ENCODE measurements around the gene VTN.

The VTN gene

DNA sequence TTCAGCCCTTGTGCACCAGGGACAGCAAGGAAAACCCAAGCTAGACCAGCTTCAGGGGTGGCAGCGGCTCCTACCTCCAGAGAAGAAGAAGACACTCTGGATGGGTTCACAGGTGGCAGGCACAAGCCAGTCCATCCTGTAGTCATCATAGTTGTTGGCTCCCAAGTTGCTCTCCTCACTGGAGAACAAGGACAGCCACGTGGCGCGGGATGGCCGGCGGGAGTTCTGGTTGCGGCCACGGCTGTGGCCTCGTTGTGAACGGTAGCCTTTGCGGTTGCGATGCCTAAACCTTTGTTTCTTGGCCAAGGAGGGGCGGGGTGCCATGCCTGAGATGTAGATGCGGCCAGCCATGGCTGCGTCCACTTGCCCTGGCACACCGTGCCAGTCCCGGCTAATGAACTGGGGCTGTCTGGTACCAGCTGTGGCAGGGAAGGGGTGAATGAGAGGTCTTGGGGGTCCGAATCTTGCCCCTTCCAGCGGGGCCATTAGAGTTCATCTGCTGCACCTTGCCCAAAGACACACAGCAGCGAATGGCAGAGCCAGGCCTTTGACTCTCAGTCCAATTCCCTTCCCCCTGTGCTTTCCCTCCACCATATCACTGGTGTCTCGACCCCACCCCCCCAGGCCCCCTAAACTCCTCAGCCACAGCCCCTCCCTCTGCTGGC, 2.3 kb downstream of the VTN start:
- no peak for FAIRE-seq

DNA sequence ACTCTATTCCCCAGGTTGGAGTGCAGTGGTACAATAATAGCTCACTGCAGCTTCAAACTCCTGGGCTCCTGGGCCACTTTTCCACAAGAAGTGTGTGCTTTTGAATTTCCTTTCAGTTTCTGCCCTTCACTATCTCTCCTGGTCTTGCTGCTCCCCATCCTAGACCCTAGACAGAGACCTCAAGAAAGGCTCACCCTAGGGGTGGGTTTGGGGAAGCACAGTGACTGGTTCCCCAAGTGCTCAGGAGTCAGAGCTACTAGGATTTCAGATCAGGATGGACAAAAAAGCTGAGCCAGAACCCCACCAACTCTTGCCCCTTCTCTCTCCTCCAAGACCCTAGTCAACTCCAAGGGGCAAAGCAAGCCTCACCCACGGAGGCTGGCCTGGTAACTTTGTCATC, 3.5 kb downstream of the VTN start:
- FAIRE-seq, result no peak

DNA sequence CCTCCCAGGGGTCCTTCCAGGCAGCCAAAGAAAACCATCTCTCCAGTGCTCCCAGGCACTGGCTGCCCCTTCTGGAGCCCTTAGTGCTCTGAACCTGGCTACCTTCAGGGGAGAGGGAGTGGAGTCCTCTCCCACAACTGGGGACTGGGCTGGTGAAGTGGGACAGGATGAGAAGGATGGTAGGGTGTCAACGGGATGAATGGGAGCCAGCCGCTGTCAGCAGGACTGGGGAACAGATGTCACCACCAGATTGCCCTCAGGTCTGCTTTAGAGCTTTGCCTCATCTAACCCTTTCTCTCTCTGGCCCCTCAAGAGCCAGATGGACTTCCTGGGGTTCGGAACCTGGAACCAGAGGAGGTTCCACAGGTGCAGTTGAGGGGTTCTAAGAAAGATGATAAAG, 4.6 kb downstream of the VTN start:
- FAIRE-seq, result no peak

DNA sequence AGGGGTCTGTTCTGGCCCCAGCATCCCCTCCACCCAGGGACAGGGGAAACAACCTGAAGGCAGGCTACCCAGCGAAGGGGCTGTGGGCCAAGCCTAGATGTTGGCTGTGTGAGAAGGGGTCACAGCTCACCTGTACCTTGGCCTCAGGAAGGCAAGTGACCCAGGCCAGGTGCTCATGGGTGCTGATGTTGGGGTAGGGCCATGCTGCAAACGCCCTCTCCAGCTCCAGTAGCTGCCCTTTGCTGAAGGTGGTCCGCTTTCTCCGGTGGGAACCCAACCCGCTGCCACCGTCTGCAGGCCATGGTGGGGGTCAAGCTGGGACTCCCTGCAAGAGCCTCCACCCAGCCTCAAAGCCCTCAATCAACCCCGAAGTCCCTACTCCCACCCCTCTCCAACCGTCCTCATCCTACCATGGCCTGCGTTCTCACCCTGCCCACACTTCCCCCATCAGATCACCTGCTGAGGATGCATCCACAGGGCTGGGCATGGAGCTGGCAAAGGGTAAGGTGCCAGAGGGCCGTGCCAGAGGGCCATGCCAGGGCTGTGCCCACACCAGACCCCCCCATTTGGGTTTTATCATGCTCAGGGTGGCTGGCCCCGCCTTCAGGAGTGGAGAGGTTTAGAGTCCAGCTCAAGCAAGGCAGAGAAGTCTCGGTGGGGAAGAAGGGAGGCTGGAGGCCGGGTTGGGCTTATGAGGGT, 5.3 kb downstream of the VTN start, which contains the start of gene SEBOX:
Gene SEBOX (minus strand): TSS at position 535 of the 699 bp plus-strand sequence. CDS start 48 bp downstream, at position 487.
- FAIRE-seq, result no peak

DNA sequence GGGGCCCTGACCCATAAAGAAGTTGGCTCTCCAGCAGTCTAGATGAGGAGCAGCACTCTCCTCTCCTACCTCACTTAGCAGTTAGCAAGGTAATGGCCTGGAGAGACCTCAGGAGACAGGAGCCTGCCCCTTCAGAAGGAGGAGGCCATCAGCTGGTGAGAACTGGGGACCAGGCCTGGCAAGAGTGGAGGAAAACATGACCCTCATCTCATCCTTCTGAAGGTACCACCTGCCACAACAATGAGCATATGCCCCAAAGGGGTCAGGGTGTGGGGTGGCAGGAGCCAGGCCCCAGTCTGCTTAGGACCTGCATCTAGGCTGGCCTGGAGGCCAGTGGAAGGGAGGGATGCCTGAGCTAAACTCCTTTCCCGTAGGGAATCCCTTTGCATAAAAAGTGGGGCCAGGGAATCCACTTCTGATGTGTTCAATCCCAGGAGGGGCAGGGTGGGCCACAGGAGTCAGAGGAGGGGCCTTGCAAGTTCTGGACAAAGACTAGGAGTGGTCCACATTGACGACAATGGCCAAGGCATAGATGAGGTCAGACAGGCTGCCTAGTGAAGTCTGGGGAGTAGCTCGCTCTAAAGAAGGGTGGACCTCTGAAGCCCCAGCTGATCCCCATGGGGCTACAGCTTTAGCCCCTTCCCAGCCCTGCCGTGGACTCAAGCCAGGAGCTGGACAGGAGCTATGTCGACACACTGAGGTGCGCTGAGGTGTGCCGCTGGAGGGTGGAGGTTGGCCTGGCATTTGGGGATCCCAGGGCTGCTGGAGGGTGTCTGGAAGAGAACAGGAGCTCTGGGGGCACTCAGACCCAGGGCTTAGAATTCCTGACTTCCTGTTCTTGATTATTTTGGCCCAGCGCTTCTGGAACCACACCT, 6.1 kb downstream of the VTN start:
- no peak for FAIRE-seq

DNA sequence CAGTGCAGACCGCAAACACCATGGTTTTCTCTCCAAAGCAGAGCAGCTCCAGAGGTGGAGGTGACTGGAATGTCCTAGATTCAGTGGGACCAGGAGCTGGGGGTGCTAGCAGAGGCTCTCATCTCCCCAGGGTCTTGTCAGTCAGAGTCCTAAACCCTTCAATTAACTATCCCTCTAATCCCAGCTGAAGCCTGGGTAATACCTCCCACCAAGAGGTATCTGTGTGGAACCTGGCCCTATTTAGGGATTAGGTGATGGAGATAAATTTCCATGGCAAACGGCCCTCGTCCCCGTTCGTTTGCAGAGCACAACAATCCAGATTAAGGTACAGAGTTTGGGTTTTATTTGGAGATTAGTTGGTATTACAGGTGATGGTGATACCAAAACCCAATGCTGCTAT, 6.9 kb downstream of the VTN start:
- FAIRE-seq, result no peak

DNA sequence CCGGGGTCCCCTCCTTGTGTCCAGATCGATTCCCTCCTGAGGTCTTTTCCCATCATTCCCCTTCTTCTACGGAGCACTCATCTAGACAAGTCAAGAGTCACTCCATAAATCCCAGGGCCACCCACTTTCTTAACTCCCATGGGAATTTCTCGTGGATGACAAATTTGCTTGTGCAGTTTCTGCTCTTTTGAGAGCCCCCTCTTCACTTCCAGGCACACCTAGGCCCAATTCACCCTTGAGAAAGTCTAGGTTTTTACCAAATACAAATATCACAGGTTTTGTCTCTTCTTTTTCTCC, 12.3 kb downstream of the VTN start:
- no peak for FAIRE-seq

DNA sequence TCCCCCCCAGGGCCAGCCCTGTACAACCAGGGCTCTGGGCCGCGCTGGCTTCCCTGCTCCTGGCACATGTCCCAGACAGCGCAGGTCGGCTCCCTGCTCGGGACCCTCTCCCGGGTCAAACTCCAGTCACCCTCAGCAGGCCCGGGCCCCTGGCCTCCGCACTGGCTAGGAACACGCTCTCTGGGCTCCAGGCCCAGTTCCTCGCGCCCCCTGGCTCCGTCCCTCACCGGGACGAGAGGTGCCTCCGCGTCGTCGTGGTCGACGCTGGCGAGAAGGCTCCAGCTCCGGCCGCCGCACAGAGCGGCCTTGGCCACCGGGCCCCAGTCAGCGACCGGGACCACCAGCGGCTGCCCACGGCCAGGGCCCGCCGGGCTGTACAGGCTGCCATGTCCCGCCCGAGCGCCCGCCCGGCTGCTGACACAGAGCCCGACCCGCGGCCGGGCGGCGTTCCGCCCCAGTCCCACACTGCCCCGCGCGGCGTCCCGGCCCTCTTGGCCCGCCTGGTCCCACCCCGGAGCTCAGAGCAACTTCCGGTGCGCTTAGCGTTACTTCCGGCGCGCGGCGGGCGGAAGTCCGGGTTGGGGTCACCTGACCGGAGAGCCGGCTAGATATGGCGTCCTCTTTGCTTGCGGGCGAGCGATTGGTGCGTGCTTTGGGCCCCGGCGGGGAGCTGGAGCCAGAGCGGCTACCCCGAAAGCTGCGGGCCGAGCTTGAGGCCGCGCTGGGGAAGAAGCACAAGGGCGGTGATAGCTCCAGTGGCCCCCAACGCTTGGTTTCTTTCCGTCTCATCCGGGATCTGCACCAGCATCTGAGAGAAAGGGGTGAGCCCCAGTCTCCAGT, 12.8 kb downstream of the VTN start, which contains the start of gene POLDIP2:
Gene POLDIP2 (minus strand): TSS at position 467 of the 840 bp plus-strand sequence. CDS start 79 bp downstream, at position 388.
- FAIRE-seq, result peak; percentile 71

DNA sequence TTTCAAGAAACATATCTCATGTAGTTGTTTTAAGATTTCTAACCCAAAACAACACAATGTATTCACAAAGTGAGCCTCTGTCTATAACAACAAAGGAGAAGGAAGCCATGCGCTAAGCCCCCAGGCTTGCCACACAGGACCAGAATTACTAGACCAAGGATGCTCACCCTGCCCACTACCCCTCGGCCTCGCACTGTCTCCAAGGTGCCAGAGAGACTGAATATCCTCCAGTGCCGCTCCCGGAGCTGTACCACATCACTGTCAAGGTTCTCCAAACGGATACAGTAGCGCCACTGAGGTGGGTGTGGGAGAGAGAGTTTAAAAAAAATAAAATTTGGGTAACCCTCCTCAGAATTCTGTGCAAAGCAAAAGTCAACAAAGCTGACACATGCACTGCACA, 19.8 kb downstream of the VTN start:
- FAIRE-seq, result no peak

DNA sequence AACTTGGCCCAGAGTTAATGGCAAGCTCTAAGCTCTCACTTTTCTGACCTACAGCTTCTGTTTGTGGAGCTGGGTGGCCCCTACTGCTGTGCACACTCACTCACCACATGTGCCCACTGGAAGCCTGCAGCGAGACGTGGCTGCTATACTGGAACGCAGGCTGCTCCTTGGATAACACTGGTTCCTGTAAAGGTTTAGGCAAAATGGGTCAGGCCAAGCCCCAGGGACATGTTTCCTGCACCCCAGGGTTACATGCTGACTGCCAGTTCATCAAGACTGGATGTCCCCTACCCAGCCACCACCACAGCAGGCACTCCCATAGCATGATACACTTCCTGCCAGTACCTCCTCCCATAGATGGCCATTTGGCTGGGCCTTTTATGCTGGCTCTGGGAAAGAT, 21.1 kb downstream of the VTN start:
- no peak for FAIRE-seq

DNA sequence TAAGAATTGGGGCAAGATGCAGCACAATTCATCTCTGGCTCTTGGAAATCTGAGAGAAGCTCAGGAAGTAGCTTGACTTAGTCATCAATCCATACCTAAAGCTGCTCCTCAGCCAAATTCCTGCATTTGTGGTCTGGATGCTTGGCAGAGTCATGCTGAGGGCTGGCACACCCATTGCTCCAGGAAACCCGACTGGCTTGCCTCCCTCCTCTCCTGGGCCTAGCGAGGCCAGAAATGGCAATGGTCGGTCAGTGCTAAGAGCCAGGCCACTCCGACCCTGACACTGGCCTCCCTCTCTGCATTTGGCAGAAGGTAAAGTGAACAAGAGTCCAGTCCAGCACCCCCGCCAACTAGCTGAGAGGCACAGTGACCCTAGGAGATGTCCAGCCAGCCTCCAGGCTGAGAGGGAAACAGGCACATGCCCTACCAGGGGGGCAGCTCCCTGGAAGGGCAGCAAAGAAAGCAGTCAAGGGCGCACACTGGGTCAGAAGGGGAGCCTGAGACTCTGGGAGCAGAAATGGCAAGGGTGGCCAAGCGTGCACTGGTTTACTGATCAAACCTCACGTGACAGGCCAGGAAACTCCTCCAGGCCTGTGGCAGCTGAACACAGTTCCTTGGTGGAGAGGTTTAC, 22.7 kb downstream of the VTN start:
- FAIRE-seq, result no peak

DNA sequence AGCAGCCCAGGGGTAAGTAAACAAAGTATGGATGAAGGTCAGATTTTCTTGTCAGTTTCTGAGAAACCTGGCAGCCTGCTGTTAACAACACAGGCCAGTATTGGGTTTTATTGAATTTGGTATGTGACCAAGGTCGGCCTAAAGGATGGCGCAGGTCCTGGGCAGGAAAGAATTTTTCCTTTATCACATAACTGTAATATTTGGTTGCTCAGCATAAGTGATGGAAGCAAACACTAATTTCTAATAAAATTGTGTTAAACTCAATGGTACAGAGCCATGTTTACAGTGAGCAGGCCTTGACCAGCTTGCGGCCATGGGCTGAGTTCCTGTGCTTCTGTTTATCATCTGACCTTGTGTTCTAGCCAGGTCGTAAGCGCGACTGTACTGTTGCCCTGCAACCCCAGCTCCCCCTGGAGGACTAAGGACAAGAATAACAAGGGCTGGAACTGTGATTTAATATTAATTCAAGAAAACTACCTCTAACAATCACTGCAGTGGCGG, 23.3 kb downstream of the VTN start:
- no peak for FAIRE-seq

DNA sequence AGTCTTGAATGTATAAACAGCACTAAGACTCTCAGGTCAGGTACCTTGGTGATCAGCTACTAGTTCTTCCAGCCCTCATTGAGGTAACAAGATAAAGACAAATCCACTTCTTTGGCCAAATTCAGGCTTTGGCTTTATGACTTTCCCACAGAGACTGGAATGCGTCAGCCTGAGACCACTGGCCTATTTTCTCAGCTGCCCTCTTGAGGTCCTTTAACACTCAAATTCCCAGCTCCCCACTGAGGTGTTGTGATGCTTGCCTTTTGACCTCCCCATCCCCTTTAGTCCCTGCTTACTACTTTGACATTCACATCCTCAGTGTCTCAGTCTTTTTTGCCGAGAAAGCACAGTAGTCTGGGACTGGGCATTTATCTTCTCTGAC, 23.9 kb downstream of the VTN start:
- no peak for FAIRE-seq

DNA sequence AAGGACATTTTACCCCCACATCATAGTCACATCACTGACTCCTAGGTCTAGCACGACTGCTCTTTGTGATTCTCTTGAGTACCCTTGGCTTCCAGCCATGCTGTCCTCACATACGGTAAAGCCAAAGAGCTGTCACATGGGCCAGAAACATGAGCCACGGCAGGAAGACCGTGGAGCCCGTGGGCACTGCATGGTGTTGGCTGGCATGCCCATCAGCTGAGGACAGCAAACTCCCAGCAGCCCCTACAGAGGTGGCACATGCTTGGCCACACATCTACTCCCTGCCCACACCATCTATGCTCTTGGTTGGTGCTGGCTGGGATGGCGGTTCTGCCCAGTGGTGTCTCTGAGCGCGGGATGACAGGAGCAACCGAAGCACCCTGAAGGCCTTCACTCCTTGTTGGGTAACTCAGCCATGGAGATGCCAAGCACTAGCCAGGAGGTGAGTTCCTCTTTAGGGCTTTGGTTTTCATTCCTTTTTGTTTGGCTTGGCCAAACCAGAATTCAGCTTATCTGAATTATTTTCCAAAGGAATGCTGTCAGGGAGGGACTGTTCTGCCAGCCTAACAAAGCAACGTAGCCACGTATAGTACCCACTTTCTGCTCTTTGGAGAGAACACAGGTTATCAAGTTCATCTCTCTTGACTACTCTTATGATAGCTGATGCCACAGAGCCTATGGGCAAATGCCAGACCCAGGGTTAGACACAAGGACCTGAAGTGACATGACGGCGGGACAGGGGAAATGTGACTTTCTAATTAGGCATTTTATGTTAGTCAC, 24.5 kb downstream of the VTN start:
- FAIRE-seq, result no peak

DNA sequence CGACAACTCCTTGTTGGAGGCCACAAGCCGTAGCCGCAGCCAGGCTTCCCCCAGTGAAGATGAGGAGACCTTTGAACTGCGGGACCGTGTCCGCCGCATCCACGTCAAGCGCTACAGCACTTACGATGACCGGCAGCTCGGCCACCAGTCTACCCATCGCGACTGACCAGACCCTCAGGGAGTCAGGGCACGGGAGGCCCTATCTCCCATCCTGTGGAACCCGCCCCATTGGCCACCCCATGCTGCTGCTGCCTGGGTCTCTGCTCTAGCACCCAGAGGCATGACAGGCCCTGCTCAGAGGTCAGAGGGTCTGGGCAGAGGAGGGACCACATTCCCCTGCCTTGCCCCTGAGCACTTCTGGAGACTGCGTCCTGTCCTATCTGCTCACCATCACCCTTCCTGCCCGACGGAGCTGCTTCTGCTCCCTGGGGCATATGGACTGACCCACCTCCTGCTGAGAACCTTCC, 25.6 kb downstream of the VTN start:
- FAIRE-seq, result no peak

DNA sequence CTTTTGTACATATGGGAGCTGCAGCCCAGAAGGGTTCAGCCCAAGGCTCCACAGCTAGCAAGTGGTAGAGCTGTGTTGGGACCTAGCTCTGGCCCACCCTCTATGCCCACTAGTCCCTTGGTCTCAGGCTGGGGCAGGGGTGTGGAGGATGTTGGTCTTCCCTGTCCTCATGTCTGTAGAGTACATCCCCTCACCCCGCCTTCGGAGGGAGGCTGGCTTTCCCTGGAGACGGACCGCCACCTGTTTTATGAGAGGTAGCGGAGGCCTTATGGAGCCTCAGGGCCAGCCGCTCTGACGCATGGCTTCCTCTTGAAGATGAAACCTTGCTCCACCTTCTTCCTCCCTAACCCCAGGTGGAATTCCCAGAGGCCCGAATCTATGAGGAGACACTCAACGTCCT, 26.1 kb downstream of the VTN start:
- FAIRE-seq, result no peak

DNA sequence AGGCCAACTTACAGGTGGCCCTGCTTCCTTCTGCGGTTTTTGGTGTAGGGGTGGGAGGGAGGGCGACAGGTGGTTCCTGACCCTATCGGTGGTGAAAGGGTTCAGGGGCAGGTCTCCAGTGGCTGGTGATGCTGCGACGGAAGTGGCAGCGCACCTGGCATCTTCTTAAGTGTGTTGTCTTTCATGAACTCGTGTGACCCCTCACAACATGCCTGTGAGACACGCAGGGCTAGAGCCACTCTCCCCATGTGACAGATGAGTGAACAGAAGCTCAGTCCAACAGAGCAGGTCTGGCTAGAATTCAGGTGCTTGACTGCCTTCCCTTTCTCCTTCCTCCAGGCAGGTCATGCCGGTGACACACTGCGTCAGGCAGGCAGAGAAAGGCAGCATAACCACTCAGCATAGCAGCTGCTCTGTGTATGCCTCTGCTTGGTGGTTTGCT, 26.6 kb downstream of the VTN start:
- no peak for FAIRE-seq

DNA sequence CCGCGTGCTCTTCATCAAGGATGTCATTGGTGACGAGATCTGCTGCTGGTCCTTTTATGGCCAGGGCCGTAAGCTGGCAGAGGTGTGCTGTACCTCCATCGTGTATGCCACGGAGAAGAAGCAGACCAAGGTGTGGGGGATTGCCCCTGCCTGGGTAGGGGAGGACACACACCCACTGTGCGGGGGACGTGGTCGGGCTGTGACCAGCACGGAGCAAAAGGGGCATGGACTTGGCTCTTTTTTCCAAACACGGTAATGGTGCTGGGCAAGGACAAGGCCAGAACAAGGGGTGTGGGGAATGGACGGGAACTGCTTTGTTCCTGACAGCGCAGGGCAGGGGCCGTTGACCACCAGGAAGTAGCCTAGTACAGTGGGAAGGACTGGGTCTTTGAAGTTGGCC, 27.8 kb downstream of the VTN start:
- FAIRE-seq, result no peak

DNA sequence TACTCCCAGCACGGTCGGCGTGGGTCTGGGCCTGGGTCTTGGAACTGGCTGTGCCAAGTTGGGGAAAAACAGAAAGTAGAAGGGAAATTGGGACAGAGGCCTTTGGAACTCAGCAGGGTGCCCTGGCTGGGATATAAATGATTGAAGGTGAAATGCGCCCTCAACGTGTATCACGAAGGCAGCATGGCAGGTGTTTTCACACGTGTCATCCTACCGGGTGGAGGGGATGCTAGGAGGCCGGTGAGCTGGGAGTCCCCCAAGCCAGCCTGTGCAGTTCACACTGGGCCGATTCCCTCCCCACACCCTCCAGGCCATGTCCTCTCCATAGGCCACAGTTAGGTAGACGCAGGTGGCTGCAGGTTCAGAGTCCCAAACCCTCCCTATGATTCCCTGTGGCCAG, 28.6 kb downstream of the VTN start:
- no peak for FAIRE-seq

DNA sequence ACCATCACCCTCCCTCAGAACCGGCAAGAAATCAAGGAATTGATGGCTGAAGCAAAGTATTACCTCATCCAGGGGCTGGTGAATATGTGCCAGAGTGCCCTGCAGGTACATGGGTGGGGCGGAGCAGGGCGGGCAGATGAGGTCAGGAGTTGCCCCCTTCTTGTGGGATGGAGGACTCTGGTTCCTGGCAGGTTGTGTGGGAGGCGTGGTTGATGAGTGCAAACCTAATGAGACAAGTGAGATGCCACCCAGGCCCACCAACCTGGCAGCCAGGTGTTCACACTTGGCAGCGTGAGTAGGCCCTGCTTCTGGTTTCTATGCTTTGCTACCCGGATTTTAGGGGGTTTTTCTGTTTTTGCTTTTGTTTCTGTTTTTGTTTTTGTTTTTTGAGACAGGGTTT, 29.7 kb downstream of the VTN start:
- no peak for FAIRE-seq

DNA sequence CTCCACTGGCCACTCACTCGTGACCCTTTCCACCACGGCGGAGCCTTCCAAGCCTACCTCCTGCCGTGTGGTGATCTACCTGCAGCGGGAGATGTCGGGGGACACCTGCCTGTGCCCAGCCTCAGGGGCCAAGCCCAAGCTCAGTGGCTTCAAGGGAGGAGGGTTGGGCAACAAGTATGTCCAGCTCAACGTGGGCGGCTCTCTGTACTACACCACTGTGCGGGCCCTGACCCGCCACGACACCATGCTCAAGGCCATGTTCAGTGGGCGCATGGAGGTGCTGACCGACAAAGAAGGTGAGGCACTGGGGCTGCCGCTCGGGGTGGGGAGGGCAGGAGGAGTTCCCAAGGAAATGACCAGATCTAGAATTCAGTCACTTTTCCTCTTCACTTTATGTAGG, 30.7 kb downstream of the VTN start:
- no peak for FAIRE-seq
